Islet precursor cell (in vitro differentiated cells): ENCODE results near the gene LRRC47.

Experiments used
- DNase-seq: peaks from one replicate; pipeline ENCODE4 v3.0.0-alpha.2; 2018

Gene LRRC47

GRCh38 chr1:3796215-3797061, at the start of gene LRRC47:
LRRC47 (minus strand) TSS chr1:3796498; CDS start chr1:3796476, 22 bp downstream.
- DNase-seq, result peak; percentile 96

- no peak for DNase-seq
Measured at GRCh38 chr1:3842912-3843311, 46.6 kb upstream of the LRRC47 start.

- DNase-seq, result no peak
Measured at GRCh38 chr1:3841491-3841890, 45.2 kb upstream of the LRRC47 start.

- DNase-seq, result no peak
Measured at GRCh38 chr1:3838788-3839187, 42.5 kb upstream of the LRRC47 start.

GRCh38 chr1:3837685-3838084, 41.4 kb upstream of the LRRC47 start:
- DNase-seq, result no peak

GRCh38 chr1:3837200-3837599, 40.9 kb upstream of the LRRC47 start:
- no peak for DNase-seq

- DNase-seq, result no peak
Measured at GRCh38 chr1:3836421-3836820, 40.1 kb upstream of the LRRC47 start.

GRCh38 chr1:3834701-3835100, 38.4 kb upstream of the LRRC47 start:
- no peak for DNase-seq

- no peak for DNase-seq
Measured at GRCh38 chr1:3831689-3832088, 35.4 kb upstream of the LRRC47 start.

- DNase-seq, result no peak
Measured at GRCh38 chr1:3828391-3828790, 32.1 kb upstream of the LRRC47 start.

- peak; percentile 64 for DNase-seq
Measured at GRCh38 chr1:3827813-3828307, 31.6 kb upstream of the LRRC47 start.

- no peak for DNase-seq
Measured at GRCh38 chr1:3825356-3825755, 29.1 kb upstream of the LRRC47 start.

GRCh38 chr1:3824650-3825049, 28.4 kb upstream of the LRRC47 start:
- DNase-seq, result no peak

- no peak for DNase-seq
Measured at GRCh38 chr1:3822421-3822820, 26.1 kb upstream of the LRRC47 start.

- no peak for DNase-seq
Measured at GRCh38 chr1:3821908-3822307, 25.6 kb upstream of the LRRC47 start.

GRCh38 chr1:3821447-3821846, 25.1 kb upstream of the LRRC47 start:
- DNase-seq, result no peak

GRCh38 chr1:3821004-3821403, 24.7 kb upstream of the LRRC47 start:
- DNase-seq, result no peak

- DNase-seq, result no peak
Measured at GRCh38 chr1:3820316-3820715, 24.0 kb upstream of the LRRC47 start.

- no peak for DNase-seq
Measured at GRCh38 chr1:3819771-3820200, 23.5 kb upstream of the LRRC47 start.

GRCh38 chr1:3817821-3818597, 21.7 kb upstream of the LRRC47 start:
- no peak for DNase-seq

GRCh38 chr1:3817138-3817740, 20.9 kb upstream of the LRRC47 start:
- no peak for DNase-seq

GRCh38 chr1:3816331-3817137, 20.2 kb upstream of the LRRC47 start:
- DNase-seq, result no peak
